SK-N-DZ (cell line): ENCODE measurements around the gene RBM42. TPM values are rescaled to one million over a fixed set of nuclear protein-coding genes. Genes with fewer than 3 reads are reported as not detected.
"Not testable (repeated sequence)": the region's sequence is repeated elsewhere in the genome, so short reads cannot be mapped to it uniquely, and the experiment has no call there.

Experiments used
- DNase-seq: peaks from one replicate; pipeline ENCODE4 v3.0.0-alpha.2; 2015; ENCODE audit warnings: low spot score
- polyA plus RNA-seq, 2 experiments: library from polyadenylated mRNA; depleted of rRNA; stranded (reverse); fragments of >200 nt; gene quantifications; 2 replicates each; pipeline ENCODE4 v1.2.3, GENCODE V29; 2014

Gene RBM42
- 54.8 and 64.4 TPM in 2 replicates for polyA plus RNA-seq (2014; cell fraction: cytosol; rRNA removed)
- polyA plus RNA-seq (2014; cell fraction: nucleus; rRNA removed): 23.9 and 34.4 TPM in 2 replicates

- DNase-seq: peak; percentile 98
Observed at GRCh38 chr19:35628565-35629331, at the start of gene RBM42. RBM42 (plus strand) TSS chr19:35629036; CDS start chr19:35629154, 118 bp downstream.

GRCh38 chr19:35582760-35583159 lies 46.1 kb upstream of the RBM42 start:
- no peak for DNase-seq

- peak; percentile 33 for DNase-seq
Observed at GRCh38 chr19:35585848-35586247, 43.0 kb upstream of the RBM42 start, which contains the start of gene PMIS2. PMIS2 (plus strand) TSS chr19:35586173; CDS start chr19:35586260, 87 bp downstream.

GRCh38 chr19:35587321-35587720 lies 41.5 kb upstream of the RBM42 start:
- no peak for DNase-seq

- DNase-seq: no peak
Observed at GRCh38 chr19:35590875-35591274, 38.0 kb upstream of the RBM42 start.

- DNase-seq: no peak
Observed at GRCh38 chr19:35592226-35592625, 36.6 kb upstream of the RBM42 start.

- not testable (repeated sequence) for DNase-seq
Observed at GRCh38 chr19:35595026-35595425, 33.8 kb upstream of the RBM42 start.

GRCh38 chr19:35595928-35596327 lies 32.9 kb upstream of the RBM42 start:
- no peak for DNase-seq

GRCh38 chr19:35596366-35596999 lies 32.4 kb upstream of the RBM42 start:
- DNase-seq: no peak

- DNase-seq: no peak
Observed at GRCh38 chr19:35601971-35602370, 26.9 kb upstream of the RBM42 start.

- not testable (repeated sequence) for DNase-seq
Observed at GRCh38 chr19:35604436-35604835, 24.4 kb upstream of the RBM42 start.

- DNase-seq: not testable (repeated sequence)
Observed at GRCh38 chr19:35607170-35607569, 21.7 kb upstream of the RBM42 start.

- DNase-seq: no peak
Observed at GRCh38 chr19:35607661-35608060, 21.2 kb upstream of the RBM42 start.

- no peak for DNase-seq
Observed at GRCh38 chr19:35608251-35608650, 20.6 kb upstream of the RBM42 start.

- DNase-seq: no peak
Observed at GRCh38 chr19:35609851-35610353, 18.9 kb upstream of the RBM42 start.

GRCh38 chr19:35612224-35612558 lies 16.6 kb upstream of the RBM42 start:
- DNase-seq: no peak

- DNase-seq: peak; percentile 89
Observed at GRCh38 chr19:35612559-35613321, 16.1 kb upstream of the RBM42 start, which contains the start of gene HAUS5. HAUS5 (plus strand) TSS chr19:35612735; CDS start chr19:35612795, 60 bp downstream.

- DNase-seq: no peak
Observed at GRCh38 chr19:35613574-35613973, 15.3 kb upstream of the RBM42 start.

GRCh38 chr19:35615036-35615435 lies 13.8 kb upstream of the RBM42 start:
- no peak for DNase-seq

- no peak for DNase-seq
Observed at GRCh38 chr19:35618857-35619256, 10.0 kb upstream of the RBM42 start.

- DNase-seq: no peak
Observed at GRCh38 chr19:35619290-35619923, 9.4 kb upstream of the RBM42 start.
